Measurements from ENCODE around the gene COL4A2.

The COL4A2 gene

GRCh38 chr13:110291286-110291685 is 15.8 kb upstream of the COL4A2 start:
- DNase-seq = no peak

GRCh38 chr13:110293037-110293436 is 14.0 kb upstream of the COL4A2 start:
- no peak for DNase-seq

GRCh38 chr13:110293649-110294048 is 13.4 kb upstream of the COL4A2 start:
- no peak for DNase-seq

GRCh38 chr13:110294146-110294545 is 12.9 kb upstream of the COL4A2 start:
- DNase-seq = no peak

- DNase-seq = no peak
Measured at GRCh38 chr13:110294622-110295021, 12.5 kb upstream of the COL4A2 start.

DNA sequence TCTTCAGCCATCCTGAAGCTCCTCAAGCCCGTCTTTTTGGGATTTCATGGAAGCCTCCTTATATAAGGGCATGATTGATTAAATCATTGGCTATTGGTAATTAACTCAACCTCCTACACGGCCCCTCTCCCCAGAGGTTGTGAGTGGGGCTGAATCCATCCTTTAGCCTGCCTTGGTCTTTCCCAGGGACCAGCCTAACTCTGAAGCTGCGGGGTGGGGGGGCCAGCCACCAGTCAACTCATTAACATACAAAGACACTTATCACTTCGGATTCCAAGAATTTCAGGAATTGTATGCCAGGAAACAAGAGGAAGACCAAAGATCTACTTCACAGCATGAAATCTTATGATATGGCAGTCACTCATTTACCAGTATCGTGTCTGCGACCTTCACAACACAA is 10.1 kb upstream of the COL4A2 start:
- DNase-seq = no peak

DNA sequence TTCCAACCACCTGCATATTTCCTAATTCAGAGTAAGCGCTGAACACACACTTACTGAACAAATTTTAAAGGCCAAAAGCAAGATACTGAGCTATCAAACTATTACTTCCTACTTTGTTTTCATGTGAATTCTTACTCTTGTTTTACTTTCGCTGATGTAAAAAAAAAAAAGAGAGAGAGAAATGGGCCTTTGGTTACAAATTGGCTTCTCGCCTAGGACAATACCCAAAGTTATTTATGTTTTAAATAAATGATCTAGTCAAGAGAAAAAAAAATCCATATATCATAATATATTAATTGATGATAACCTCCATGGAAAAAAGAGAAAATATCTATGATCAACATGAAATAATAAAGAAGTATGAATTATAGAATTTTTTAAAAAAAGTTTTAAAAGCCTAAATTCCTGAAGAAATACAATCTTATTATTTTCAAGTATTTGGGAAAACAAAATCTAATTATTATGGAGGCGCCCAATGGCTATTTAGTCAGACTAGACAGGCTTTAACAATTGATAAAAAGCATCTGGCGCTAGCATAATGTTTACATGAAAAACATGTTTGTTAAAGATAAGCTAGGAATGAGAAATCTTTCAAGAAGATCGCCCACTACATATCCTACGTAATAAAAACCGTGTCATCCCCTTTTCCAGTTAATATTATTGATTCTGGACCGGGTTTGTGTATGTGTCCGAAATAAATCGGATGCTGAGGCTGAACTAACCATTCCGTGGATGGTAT is 9.1 kb upstream of the COL4A2 start:
- DNase-seq = no peak

DNA sequence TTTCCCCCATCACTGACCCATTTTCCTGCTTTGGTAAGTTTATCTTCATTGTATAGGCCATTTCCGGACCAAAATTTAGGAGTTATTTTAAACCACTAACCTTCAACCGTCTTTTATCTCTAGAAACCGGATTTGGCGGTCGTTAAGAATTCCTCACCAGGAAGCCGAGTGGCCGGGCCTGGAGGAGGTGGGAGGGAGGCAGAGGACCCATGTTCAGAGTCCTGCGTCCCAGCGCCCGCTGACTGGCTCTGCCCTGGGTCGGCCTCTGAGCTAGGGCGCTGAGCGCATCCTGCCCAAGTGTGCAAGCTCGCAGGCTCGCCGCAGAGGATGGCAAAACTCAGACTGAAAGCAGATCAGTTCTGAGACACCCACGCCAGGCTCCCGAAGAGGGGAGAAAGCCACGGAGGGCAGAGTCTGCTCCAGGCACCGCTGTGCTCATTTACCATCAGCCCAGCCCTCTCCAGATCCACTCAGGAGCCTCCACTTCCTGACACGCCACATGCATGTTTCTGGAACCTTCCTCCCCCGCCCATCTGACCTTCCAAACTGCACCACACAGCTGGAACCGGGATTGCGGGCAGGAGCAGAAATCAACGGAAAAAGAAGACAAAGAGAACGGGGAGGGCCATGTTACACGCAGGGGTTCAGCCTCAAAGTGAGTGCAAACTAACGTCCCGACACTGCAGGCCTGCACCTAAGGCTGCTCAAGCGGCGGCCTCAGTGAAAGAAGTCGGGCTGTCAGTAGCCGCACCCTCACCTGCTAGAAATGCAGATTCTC is 8.4 kb upstream of the COL4A2 start:
- no peak for DNase-seq

- DNase-seq = no peak
Measured at GRCh38 chr13:110299283-110299840, 7.7 kb upstream of the COL4A2 start.

GRCh38 chr13:110300090-110300815 is 6.8 kb upstream of the COL4A2 start:
- no peak for DNase-seq

GRCh38 chr13:110301083-110301482 is 6.0 kb upstream of the COL4A2 start:
- no peak for DNase-seq

DNA sequence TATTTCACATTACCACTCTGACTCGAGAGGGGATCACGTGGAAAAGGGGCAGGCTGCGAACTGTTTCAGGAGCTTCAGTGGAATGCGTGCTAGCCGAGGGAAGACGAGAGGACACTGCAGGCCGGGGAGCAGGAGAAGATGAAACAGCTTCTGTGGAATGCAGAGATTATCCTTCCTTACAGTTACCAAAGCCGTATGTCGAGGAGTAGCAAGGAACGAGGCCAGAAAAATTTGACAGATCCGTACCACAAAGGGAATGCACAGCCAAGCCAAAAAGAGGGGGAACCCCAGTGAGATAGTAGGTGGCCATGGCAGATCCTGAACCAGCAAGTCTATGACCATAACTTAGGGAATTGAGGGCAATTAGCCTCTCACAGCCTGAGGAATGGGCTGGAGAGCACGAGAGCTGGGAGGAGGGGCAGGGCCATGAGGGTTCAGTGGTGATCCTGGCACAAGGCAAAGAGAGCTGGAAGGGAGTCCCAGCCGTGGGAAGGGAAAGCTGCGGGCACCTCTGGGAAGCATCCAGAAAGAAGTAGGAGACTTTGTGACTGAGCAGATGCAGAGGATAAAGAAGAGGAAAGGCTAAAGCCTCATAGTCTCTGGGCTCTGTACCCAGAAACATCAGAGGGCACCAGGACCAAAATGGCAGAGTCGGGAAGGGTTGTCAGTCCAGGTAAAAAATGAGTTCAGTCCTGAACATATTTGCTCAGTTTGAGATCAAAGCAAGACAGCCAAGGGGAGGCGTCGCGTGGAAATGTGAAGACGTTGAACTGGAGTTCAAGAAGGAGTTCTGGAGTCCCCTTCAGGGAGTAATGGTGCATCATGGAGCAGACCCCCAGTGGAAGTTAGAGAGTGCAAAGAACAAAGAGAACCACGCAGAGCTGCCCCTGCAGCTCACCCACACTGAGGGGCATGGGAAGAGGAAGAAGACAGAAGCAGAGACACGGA is 5.2 kb upstream of the COL4A2 start:
- DNase-seq = no peak

- no peak for DNase-seq
Measured at GRCh38 chr13:110302997-110303396, 4.1 kb upstream of the COL4A2 start.

- no peak for DNase-seq
Measured at GRCh38 chr13:110303644-110304043, 3.4 kb upstream of the COL4A2 start.

GRCh38 chr13:110304256-110304655 is 2.8 kb upstream of the COL4A2 start:
- DNase-seq = no peak

- DNase-seq = no peak
Measured at GRCh38 chr13:110305001-110305400, 2.1 kb upstream of the COL4A2 start.

- DNase-seq = no peak
Measured at GRCh38 chr13:110305544-110305943, 1.5 kb upstream of the COL4A2 start.

- DNase-seq = no peak
Measured at GRCh38 chr13:110305949-110306339, 1.1 kb upstream of the COL4A2 start.

GRCh38 chr13:110306340-110306959 is 634 bp upstream of the COL4A2 start:
- no peak for DNase-seq

DNA sequence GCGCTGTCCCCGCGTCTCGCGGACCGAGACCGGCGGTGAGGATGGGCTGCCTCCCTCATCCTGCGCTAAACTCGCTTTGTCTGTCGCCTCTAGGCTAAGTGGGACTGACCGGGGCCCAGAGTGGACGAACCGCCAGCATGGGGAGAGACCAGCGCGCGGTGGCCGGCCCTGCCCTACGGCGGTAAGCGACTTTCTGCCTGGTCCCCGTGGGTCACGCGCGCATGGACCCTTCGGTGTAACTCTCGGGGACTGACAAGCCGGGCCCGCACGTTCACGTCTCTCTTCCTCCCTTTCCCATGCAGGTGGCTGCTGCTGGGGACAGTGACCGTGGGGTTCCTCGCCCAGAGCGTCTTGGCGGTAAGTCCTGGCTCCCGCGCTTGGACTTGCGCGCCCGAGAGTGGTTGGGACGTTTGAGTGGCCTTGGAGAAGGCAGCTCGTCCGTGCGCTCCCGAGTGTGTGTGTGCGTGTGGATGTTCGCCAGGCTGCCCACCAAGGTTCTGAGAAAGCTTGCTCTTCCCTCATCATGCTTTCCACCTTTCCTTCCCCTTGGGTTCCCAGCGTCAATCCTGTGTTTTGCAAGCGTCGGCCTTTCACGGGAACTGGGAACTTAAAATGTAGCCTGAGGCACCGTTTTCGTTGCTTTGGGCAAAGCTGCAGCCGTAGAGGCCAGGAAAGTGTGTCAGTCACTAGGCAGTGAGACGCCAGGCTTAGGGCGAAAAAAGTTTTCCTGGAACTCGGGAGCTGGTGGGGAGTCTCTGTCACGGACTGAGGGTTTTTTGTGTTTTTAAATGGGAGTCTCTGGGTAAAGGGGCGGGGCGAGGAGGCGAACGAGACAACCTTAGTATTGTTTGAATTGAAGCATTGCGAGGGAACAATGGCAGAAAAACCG is 927 bp downstream of the COL4A2 start:
- no peak for DNase-seq
